ENCODE measurements around the gene RNF40. TPM values are rescaled to one million over a fixed set of nuclear protein-coding genes. Genes with fewer than 3 reads are reported as not detected.

RNF40 gene
- polyA plus RNA-seq, 1 donor (not counting 4 experiments of a cell fraction or from before 2014, with no cell fraction given) = 52.7 TPM

- no peaks in the 10 kb centered on the region for H3K27me3 ChIP-seq (ENCODE audit: control insufficient read depth, extremely low read depth, insufficient read depth, low read length)
- peak overlapping the region; percentile 73 for H3K27ac ChIP-seq (ENCODE audit: control insufficient read depth, insufficient read depth, low read length)
- FAIRE-seq = peak; percentile 26
- H3K4me1 ChIP-seq (ENCODE audit: control insufficient read depth, extremely low read depth, insufficient read depth, low read length) = peaks cover 17% of the 10 kb centered on the region
- peaks cover 29 to 32% of the 10 kb centered on the region in 2 experiments for H3K36me3 ChIP-seq (ENCODE audit: control insufficient read depth in 2 of 2, extremely low read depth in 1 of 2, insufficient read depth in 2 of 2, low read length in 2 of 2)
- DNase-seq (ENCODE audit: low read depth, low spot score) = no peak
- H3K9me3 ChIP-seq (ENCODE audit: control insufficient read depth, low read depth, low read length) = no peaks in the 10 kb centered on the region
- no peaks in the 10 kb centered on the region for H4K20me1 ChIP-seq (ENCODE audit: control insufficient read depth, extremely low read depth, insufficient read depth, low read length)
- H2AFZ ChIP-seq (ENCODE audit: control insufficient read depth, low read length) = no peak overlapping the region
- TF ChIP-seq EZH2 (IDR thresholded peaks at IDR 0.05; ENCODE audit: low read length) (no peak), CTCF (optimal IDR thresholded peaks at IDR 0.05 in 1 of 3, IDR thresholded peaks at IDR 0.05 in 1 of 3, conservative IDR thresholded peaks at IDR 0.05 in 1 of 3; ENCODE audit: extremely low read depth in 1 of 3, insufficient read depth in 2 of 3, low read length in 3 of 3) (no peak)
- peak overlapping the region; percentile 75 to 89 (median 75) for H3K4me3 ChIP-seq (ENCODE audit: control insufficient read depth in 2 of 3, extremely low read depth in 1 of 3, insufficient read depth in 2 of 3, low read depth in 1 of 3, low read length in 3 of 3)
- dilution Hi-C loops (cut with MboI; ENCODE audit: extremely low pct_ligation_motif_present, low sequenced_read_pairs) = no loop called here
- H3K9ac ChIP-seq (ENCODE audit: control insufficient read depth, extremely low read depth, insufficient read depth, low read length) = peak overlapping the region; percentile 84
- H3K79me2 ChIP-seq (ENCODE audit: control insufficient read depth, insufficient read depth, low read length) = peaks cover 25% of the 10 kb centered on the region
- H3K4me2 ChIP-seq (ENCODE audit: control insufficient read depth, extremely low read depth, insufficient read depth, low read depth, low read length) = peak overlapping the region; percentile 86
- H3K9me1 ChIP-seq (ENCODE audit: control insufficient read depth, extremely low read depth, insufficient read depth, low read length) = no peaks in the 10 kb centered on the region
Observed at GRCh38 chr16:30762991-30763725, 1.0 kb downstream of the RNF40 start.

GRCh38 chr16:30764086-30764485 lies 2.0 kb downstream of the RNF40 start:
- no peak overlapping the region for H2AFZ ChIP-seq (ENCODE audit: control insufficient read depth, low read length)
- H3K9me1 ChIP-seq (ENCODE audit: control insufficient read depth, extremely low read depth, insufficient read depth, low read length) = no peaks in the 10 kb centered on the region
- no peaks in the 10 kb centered on the region for H3K27me3 ChIP-seq (ENCODE audit: control insufficient read depth, extremely low read depth, insufficient read depth, low read length)
- dilution Hi-C loops (cut with MboI; ENCODE audit: extremely low pct_ligation_motif_present, low sequenced_read_pairs) = no loop called here
- H4K20me1 ChIP-seq (ENCODE audit: control insufficient read depth, extremely low read depth, insufficient read depth, low read length) = no peaks in the 10 kb centered on the region
- no peak for TF ChIP-seq EZH2 (IDR thresholded peaks at IDR 0.05; ENCODE audit: low read length)
- TF ChIP-seq CTCF (optimal IDR thresholded peaks at IDR 0.05 in 1 of 3, IDR thresholded peaks at IDR 0.05 in 1 of 3, conservative IDR thresholded peaks at IDR 0.05 in 1 of 3; ENCODE audit: extremely low read depth in 1 of 3, insufficient read depth in 2 of 3, low read length in 3 of 3) = no peak
- no peaks in the 10 kb centered on the region for H3K9me3 ChIP-seq (ENCODE audit: control insufficient read depth, low read depth, low read length)
- no peak overlapping the region for H3K4me3 ChIP-seq (ENCODE audit: control insufficient read depth in 2 of 3, extremely low read depth in 1 of 3, insufficient read depth in 2 of 3, low read depth in 1 of 3, low read length in 3 of 3)
- peaks cover 17% of the 10 kb centered on the region for H3K4me1 ChIP-seq (ENCODE audit: control insufficient read depth, extremely low read depth, insufficient read depth, low read length)
- H3K4me2 ChIP-seq (ENCODE audit: control insufficient read depth, extremely low read depth, insufficient read depth, low read depth, low read length) = no peak overlapping the region
- H3K9ac ChIP-seq (ENCODE audit: control insufficient read depth, extremely low read depth, insufficient read depth, low read length) = no peak overlapping the region
- H3K36me3 ChIP-seq (ENCODE audit: control insufficient read depth in 2 of 2, extremely low read depth in 1 of 2, insufficient read depth in 2 of 2, low read length in 2 of 2) = peaks cover 36 to 41% of the 10 kb centered on the region in 2 experiments
- H3K27ac ChIP-seq (ENCODE audit: control insufficient read depth, insufficient read depth, low read length) = no peak overlapping the region
- DNase-seq (ENCODE audit: low read depth, low spot score) = no peak
- no peak for FAIRE-seq
- H3K79me2 ChIP-seq (ENCODE audit: control insufficient read depth, insufficient read depth, low read length) = peaks cover 25% of the 10 kb centered on the region

All from keratinocyte (primary cell).